ENCODE data around the gene MFSD2B. TPM values are rescaled to one million over a fixed set of nuclear protein-coding genes. Genes with fewer than 3 reads are reported as not detected.

Gene MFSD2B
- total and polyA plus RNA-seq, 2 donors (not counting 1 experiment from before 2014, with no cell fraction given), result not detected

DNA sequence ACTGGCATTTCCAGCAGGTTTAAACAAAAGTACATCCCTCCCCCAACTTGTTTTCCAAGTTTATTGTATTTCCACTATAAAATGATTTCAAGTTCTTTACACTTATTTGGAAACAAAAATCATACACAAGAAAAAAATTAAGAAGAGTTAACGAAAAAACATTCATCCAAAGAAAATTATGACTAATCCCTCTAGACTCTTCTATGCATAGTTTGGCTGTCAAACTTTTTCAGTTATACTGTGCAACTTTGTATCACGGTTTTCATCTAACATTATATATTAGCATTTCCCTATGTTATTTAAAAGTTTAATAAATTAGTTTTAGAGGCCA lies 36.7 kb downstream of the MFSD2B start:
- Histone ChIP-seq H3K79me2 (ENCODE audit: control insufficient read depth, insufficient read depth, low read length) (peaks cover 20% of the 10 kb centered on the region), H3K27me3 (replicated peaks in 1 of 4; ENCODE audit: control extremely low read depth in 1 of 4, control insufficient read depth in 3 of 4, insufficient read depth in 4 of 4, low read length in 3 of 4) (peaks cover 0 to 20% (median 2%) of the 10 kb centered on the region in 4 experiments), H3K36me3 (replicated peaks in 1 of 2; ENCODE audit: control extremely low read depth in 1 of 2, control insufficient read depth in 1 of 2, extremely low read depth in 1 of 2, insufficient read depth in 2 of 2, low read length in 1 of 2) (no peaks in the 10 kb centered on the region), H3K4me1 (ENCODE audit: control insufficient read depth in 2 of 2, insufficient read depth in 2 of 2, low read length in 2 of 2) (peaks cover 24 to 26% of the 10 kb centered on the region in 2 donors), H2AFZ (ENCODE audit: insufficient read depth, low read depth, low read length, poor library complexity, severe bottlenecking) (peak overlapping the region; percentile 97), H3K4me2 (replicated peaks; ENCODE audit: low read depth, low read length, poor library complexity, severe bottlenecking) (peak overlapping the region; percentile 96), H3K9ac (ENCODE audit: low read length) (peak overlapping the region; percentile 92), H4K20me1 (ENCODE audit: control insufficient read depth, insufficient read depth, low read length, poor library complexity, severe bottlenecking) (peaks cover 1% of the 10 kb centered on the region), H3K9me3 (ENCODE audit: control extremely low read depth in 1 of 3, control insufficient read depth in 2 of 3, insufficient read depth in 1 of 3, low read length in 2 of 3) (no peaks in the 10 kb centered on the region), H3K27ac (ENCODE audit: low read length in 2 of 2) (peak overlapping the region in 1 of 2 donors; percentile 79), H3K4me3 (ENCODE audit: control extremely low read depth in 1 of 5, extremely low read depth in 1 of 5, insufficient read depth in 1 of 5, low read depth in 2 of 5, low read length in 4 of 5) (peak overlapping the region; percentile 53 to 92 (median 79))
- Mint-ChIP-seq H3K4me1 (peaks cover 25% of the 10 kb centered on the region), H3K27me3 (no peaks in the 10 kb centered on the region), H3K4me3 (peak overlapping the region; percentile 90), H3K9me3 (ENCODE audit: insufficient read depth) (no peaks in the 10 kb centered on the region), H3K27ac (no peak overlapping the region)
- no peak for ATAC-seq (ENCODE audit: low read depth)
- WGBS (ENCODE audit: insufficient coverage), result no CpG with 5 or more reads among the region's 2 CpGs
- TF ChIP-seq, protein P1, sequence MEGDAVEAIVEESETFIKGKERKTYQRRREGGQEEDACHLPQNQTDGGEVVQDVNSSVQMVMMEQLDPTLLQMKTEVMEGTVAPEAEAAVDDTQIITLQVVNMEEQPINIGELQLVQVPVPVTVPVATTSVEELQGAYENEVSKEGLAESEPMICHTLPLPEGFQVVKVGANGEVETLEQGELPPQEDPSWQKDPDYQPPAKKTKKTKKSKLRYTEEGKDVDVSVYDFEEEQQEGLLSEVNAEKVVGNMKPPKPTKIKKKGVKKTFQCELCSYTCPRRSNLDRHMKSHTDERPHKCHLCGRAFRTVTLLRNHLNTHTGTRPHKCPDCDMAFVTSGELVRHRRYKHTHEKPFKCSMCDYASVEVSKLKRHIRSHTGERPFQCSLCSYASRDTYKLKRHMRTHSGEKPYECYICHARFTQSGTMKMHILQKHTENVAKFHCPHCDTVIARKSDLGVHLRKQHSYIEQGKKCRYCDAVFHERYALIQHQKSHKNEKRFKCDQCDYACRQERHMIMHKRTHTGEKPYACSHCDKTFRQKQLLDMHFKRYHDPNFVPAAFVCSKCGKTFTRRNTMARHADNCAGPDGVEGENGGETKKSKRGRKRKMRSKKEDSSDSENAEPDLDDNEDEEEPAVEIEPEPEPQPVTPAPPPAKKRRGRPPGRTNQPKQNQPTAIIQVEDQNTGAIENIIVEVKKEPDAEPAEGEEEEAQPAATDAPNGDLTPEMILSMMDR (IDR thresholded peaks at IDR 0.05), result no peak
- no peak for TF ChIP-seq EZH2 (IDR thresholded peaks at IDR 0.05; ENCODE audit: borderline replicate concordance, insufficient read depth, low read depth, low read length, poor library complexity, severe bottlenecking)
- CTCF ChIA-PET, result interaction anchor here (1.1 to 2.0 kb wide), 4 partner anchors 20 to 76 kb away, joined by 3 to 18 read pairs (median 5); partner anchors contain the start of genes SF3B6 and TP53I3
- DNase-seq, result no peak
- intact Hi-C loops (cut with micrococcal nuclease), result loop anchor here (2.0 kb wide), 3 partner anchors 38 to 1832 kb away; partner anchors contain the start of genes ASXL2, CENPO, PTRHD1 and TP53I3
- POLR2A ChIA-PET, result interaction anchor here (1.7 to 1.8 kb wide), 2 partner anchors 30 to 120 kb away, joined by 16 to 20 read pairs; partner anchors contain the start of genes ATAD2B and SF3B6

Measured in B cell (primary cell).